NCI-H345 (cell line): Measurements from ENCODE around the gene MRPS9.
A peak's percentile ranks its signal among the peaks of the same experiment; 100 is the strongest.

ENCODE experiments used
- DNase-seq: peaks from one replicate; lab custom pipeline; 2025; lab: John Stamatoyannopoulos, UW

MRPS9 gene

DNA sequence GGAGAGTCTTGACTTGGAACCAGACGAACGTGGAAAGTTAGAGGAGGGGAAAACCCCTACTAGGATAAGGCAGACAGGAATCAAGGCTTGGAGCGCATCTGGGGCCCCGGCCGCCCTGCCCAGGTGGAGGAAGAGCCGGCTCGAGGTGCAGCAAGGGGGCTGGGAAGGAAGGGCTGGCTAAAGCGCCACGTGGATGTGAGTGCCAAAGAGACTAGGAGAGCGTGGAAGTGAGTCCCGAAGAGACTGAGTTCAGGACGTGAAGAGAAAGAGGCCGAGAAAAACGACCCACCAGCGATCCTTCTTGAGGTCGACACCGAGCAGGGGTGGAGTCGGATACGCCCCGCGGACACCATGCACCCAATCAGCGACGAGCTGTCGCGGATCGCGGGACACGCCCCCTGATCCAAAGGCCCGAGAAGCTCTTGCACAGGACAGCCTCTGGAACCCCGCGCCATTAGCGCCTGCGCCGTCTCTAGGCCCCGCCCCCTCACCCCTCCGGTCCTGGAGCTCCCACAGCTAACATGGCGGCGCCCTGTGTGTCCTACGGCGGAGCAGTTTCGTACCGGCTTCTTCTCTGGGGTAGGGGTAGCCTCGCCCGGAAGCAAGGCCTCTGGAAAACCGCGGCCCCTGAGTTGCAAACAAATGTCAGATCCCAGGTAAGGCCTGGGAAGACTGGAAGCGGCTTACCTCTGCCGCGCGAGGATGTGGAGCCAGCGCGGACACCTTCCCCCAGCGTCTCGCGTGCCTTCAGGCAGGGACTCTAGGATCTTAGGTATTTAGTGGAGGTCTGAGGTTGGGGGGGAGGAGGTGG is at the start of gene MRPS9:
Gene MRPS9, plus strand, starts transcription at position 498 of the 811 bp plus-strand sequence. Its CDS starts 24 bp downstream, at position 522.
- peak; percentile 99 for DNase-seq

GRCh38 chr2:105005181-105005951 is 32.5 kb upstream of the MRPS9 start:
- peak; percentile 80 for DNase-seq

DNA sequence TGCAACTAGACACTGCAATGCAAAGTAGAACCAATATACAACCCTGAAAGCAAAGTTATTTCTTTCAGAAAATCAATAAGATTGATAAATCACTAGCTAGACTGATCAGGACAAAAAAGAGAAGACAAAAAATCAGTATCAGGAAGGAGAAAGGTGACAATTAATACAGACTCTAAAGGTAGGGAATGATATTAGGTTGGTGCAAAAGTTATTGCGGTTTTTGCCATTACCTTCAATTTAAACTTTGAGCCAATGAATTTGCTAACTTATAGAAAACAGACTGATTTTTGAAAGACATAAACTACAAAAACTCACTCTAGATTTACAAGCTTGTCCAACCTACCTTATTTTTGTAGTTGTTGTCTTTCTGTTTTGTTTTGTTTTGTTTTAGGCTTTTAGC is 30.5 kb upstream of the MRPS9 start:
- no peak for DNase-seq

GRCh38 chr2:105032476-105032875 is 5.4 kb upstream of the MRPS9 start:
- DNase-seq, result no peak

- peak; percentile 5 for DNase-seq
These were observed 3.7 kb upstream of the MRPS9 start for GRCh38 chr2:105034170-105034569.

GRCh38 chr2:105038383-105039061 is 653 bp downstream of the MRPS9 start:
- peak; percentile 33 for DNase-seq

- no peak for DNase-seq
These were observed 1.7 kb downstream of the MRPS9 start for GRCh38 chr2:105039559-105039958.

DNA sequence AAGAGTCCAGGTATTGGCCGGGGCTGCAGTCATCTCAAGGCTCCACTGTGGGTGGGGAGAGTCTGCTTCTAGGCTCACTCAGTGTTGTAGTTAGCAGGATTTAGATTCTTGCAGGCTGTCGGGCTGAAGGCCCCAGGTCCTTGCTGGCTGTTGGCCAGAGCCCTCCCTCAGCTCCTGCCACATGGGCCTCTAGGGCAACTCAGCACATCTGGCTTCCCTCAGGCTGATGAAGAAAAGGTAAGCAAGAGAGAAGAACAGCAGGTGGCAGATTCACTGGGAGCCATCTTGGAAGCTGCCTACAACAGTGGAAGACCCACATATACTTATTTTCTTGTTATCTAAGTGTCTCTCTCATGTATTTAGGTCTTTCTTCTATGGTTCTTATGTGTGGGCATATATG is 4.3 kb downstream of the MRPS9 start:
- no peak for DNase-seq

DNA sequence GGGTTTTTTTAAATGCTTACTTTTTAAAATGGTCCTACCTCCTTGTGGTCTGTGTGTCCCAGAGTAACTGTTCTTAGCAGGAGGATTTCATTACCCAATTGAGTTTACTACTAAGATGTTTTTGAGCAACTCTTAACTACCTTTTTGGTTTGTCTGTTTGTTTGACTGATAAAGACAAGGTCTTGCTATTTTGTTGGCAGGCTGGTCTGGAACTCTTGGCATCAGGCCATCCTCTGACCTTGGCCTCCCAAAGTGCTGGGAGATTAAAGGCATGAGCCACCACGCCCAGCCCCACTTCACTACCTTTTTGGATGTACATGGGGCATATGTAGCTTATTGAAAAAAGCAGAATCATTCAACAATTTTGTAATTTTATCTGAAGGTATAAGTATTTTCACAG is 14.9 kb downstream of the MRPS9 start:
- peak; percentile 4 for DNase-seq

DNA sequence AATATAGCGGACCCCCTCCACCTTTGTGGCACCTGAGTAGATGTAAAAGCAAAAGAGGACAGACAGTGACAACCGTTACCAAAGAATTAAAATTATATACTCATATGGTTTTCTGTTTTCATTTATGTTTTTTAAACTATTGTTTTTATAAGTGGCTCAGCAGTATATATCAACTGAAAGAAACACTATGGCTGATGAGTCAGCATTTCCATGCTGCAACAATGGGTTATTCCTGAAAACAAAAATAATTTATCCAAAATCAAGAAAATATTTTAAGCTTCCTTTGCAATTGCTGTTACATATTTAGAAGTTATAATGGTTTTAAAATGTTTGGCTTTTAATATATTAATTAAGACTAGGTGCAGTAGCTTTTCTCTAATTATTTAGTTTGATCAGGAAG is 17.7 kb downstream of the MRPS9 start:
- no peak for DNase-seq

DNA sequence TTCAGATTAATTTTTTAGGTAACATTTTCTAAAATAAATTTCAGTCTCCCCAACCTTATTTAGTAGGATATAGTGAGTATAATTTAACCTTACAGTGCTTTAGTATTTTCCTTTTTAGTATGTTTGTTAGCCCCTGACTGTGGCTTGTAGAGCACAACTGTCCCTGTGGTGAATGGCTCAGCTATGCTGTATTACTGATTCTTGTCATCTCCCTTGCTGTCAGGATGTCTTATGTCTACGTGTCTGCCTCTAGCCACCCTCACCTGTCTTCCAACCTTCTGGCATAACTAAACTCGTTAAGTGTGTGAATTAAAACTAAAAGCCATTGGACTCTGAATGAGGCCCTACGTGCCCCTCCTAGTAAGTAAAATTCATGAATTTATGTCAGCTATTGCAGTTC is 18.4 kb downstream of the MRPS9 start:
- DNase-seq, result no peak

GRCh38 chr2:105057005-105057404 is 19.1 kb downstream of the MRPS9 start:
- no peak for DNase-seq

- no peak for DNase-seq
These were observed 23.7 kb downstream of the MRPS9 start for GRCh38 chr2:105061560-105061959.

DNA sequence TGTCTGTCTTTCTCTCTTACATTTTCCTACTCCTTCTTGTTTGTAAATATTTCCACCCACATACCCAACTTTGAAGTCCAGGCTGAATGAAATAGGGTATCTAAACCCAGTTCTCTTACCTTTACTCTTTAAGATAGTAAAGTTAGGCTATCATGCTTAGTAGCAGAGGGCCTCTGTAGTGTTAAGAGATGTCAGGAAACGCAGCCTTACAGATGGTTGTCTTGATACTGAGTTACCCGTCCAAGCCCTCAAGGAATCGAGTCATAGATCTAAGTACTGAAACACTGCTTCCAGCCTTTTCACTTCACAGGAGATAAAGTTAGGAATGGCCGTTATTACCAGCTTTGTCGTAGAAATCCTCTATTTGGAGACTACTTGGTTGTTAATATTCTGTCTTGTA is 24.3 kb downstream of the MRPS9 start:
- no peak for DNase-seq

GRCh38 chr2:105068387-105068786 is 30.5 kb downstream of the MRPS9 start:
- DNase-seq, result no peak

- DNase-seq, result no peak
These were observed 31.0 kb downstream of the MRPS9 start for GRCh38 chr2:105068875-105069274.

DNA sequence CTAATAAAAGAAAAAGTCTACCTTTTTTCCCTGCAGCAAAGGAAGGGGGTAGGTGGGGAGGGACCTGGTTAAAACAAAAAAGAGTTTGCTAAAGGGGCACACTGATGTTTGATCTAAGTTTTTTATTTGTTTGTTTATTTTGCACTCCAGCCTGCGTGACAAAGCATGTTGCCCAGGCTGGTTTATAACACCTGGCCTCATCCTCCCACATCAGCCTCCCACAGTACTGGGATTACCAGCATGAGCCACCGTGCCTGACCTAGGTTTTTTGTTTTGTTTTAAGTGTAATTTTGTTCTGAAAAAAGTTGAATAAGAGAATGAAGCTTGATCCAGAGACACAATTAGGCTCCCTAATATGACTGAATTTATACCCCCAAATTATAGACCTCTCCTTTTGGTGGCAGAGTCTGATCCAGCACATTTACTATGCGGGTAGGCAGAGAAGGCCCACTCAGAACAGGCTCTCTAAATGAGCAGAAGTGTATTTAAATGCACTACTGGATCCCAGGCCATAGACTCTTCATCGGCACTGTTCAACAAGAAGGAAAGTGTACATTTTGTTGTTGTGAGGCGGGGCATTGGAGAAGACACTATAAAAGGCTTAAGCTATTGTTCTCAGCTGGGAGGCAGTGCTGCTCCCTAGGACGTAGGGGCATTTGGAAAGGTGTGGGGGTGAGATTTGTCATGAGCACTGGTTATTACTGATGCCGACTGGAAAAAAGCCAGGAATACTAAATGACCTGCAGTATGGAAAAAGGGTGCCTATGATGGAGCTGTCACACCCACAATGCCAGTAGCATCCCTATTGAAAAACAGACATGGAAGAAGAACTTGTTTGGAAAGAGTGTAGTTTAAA is 32.4 kb downstream of the MRPS9 start:
- DNase-seq, result peak; percentile 89

DNA sequence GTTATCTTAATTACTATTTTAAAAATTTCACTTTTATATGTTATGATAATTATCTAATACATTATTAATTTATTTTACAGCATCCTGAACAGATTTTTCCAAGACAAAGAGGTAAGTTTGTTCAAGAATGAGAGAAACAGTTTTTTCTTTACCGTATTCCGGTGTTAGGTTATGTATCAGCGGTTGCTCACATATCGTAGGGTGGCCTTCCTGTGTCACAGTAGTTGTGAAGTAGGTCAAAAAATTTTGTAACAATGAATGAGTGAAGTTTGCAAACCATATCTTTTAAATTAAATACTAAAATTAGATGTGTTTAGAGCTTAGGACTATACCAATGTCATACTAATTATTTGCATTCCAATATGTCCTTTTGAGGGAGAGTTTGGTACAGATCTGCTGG is 33.5 kb downstream of the MRPS9 start:
- DNase-seq, result no peak

- no peak for DNase-seq
These were observed 34.2 kb downstream of the MRPS9 start for GRCh38 chr2:105072039-105072438.

- no peak for DNase-seq
These were observed 35.7 kb downstream of the MRPS9 start for GRCh38 chr2:105073591-105073990.

DNA sequence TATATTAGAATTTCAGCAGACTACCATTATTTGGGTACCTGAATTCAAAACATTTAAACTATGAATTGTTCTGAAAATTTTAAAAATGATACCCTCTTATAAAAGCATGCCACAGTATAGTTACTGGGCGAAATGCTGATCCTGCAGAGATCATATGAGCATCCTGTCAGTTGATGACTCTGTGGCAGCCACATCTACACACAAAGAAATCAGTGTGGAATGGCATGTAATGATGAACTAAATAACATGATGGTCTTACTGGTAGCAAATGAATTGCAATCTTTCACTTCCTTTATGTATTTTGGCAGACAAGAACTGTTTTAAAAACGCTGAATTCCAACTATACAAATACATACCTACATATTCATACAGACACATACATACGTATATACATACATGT is 38.3 kb downstream of the MRPS9 start:
- DNase-seq, result no peak
